Ascending aorta (tissue), 2 donors: Measurements from ENCODE around the gene PANX1. TPM values are rescaled to one million over a fixed set of nuclear protein-coding genes. Genes with fewer than 3 reads are reported as not detected.

Source experiments
- DNase-seq, 2 donors: peaks; one replicate each; pipeline ENCODE4 v3.0.0-alpha.2; 2019; ENCODE audit warnings: low spot score in 2 of 2
- H3K27ac ChIP-seq, 2 donors: fragments of 200-600 bp; sonication (generic); one replicate each; pipeline ENCODE4 v1.5.1; 2016 to 2017; ENCODE audit warnings: mild to moderate bottlenecking in 1 of 2
- H3K27me3 ChIP-seq: fragments of 200-600 bp; sonication (generic); one replicate; pipeline ENCODE4 v1.5.1; 2017
- H3K36me3 ChIP-seq, 2 donors: fragments of 200-600 bp; sonication (generic); one replicate each; pipeline ENCODE4 v1.5.1; 2016
- H3K4me1 ChIP-seq, 2 donors: fragments of 200-600 bp; sonication (generic); one replicate each; pipeline ENCODE4 v1.5.1; 2016 to 2017; ENCODE audit warnings: mild to moderate bottlenecking in 1 of 2
- H3K4me3 ChIP-seq, 2 donors: fragments of 200-600 bp; sonication (generic); one replicate each; pipeline ENCODE4 v1.5.1; 2016 to 2017; ENCODE audit warnings: mild to moderate bottlenecking in 1 of 2
- H3K9me3 ChIP-seq, 2 donors: fragments of 200-600 bp; sonication (generic); one replicate each; pipeline ENCODE4 v1.5.1; 2016
- intact Hi-C: fragments of 100-400 bp; cut with DNase I; formaldehyde crosslinking; loops from one replicate; pipeline ENCODE4 v1.15.1; 2023
- total RNA-seq: library from RNA; depleted of rRNA; stranded (reverse); fragments of >200 nt; gene quantifications from one replicate; pipeline ENCODE4 v1.1.0, GENCODE V29; 2016
- TF ChIP-seq, protein P1 (sequence below), 3 experiments: fragments of 200-600 bp in 2 of 3; fragments of 450-650 bp in 1 of 3; sonication (generic) in 2 of 3; IDR thresholded peaks; one replicate each; pipeline ENCODE4 v1.5.1; 2016 to 2019; ENCODE audit warnings: antibody characterized with exemption in 3 of 3, mild to moderate bottlenecking in 1 of 3, moderate library complexity in 1 of 3

The PANX1 gene
- total RNA-seq, 1 donor from 2014 or later = 24.4 TPM

DNA sequence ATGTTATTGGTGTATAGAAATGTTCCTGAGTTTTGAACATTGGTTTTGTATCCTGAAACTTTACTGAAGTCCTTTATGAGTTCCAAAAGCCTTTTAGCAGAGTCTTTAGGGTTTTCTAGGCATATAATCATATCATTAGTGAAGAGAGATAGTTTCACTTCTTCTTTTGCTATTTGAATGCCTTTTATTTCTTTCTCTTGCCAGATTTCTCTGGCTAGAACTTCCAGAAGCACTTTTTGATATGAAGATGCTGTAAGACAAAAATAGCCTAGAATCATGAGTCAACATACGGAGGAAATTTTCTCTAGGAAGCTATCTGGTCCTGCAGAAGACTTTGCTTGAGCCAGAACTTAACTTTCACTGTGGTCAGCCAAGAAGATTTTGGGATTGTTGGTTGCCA, 89.1 kb downstream of the PANX1 start:
- Histone ChIP-seq H3K36me3 (no peaks in the 10 kb centered on the region), H3K4me1 (no peaks in the 10 kb centered on the region), H3K9me3 (peaks cover 3 to 6% of the 10 kb centered on the region in 2 donors), H3K27ac (no peak overlapping the region), H3K27me3 (no peaks in the 10 kb centered on the region), H3K4me3 (no peak overlapping the region)
- DNase-seq = no peak
- intact Hi-C loops = no loop called here
- TF ChIP-seq, protein P1, sequence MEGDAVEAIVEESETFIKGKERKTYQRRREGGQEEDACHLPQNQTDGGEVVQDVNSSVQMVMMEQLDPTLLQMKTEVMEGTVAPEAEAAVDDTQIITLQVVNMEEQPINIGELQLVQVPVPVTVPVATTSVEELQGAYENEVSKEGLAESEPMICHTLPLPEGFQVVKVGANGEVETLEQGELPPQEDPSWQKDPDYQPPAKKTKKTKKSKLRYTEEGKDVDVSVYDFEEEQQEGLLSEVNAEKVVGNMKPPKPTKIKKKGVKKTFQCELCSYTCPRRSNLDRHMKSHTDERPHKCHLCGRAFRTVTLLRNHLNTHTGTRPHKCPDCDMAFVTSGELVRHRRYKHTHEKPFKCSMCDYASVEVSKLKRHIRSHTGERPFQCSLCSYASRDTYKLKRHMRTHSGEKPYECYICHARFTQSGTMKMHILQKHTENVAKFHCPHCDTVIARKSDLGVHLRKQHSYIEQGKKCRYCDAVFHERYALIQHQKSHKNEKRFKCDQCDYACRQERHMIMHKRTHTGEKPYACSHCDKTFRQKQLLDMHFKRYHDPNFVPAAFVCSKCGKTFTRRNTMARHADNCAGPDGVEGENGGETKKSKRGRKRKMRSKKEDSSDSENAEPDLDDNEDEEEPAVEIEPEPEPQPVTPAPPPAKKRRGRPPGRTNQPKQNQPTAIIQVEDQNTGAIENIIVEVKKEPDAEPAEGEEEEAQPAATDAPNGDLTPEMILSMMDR (IDR thresholded peaks at IDR 0.05) = no peak

GRCh38 chr11:94218372-94218771, 89.7 kb downstream of the PANX1 start:
- H3K27me3 ChIP-seq = no peaks in the 10 kb centered on the region
- intact Hi-C loops = no loop called here
- H3K4me3 ChIP-seq = no peak overlapping the region
- no peak for DNase-seq
- no peaks in the 10 kb centered on the region for H3K36me3 ChIP-seq
- TF ChIP-seq, protein P1 (IDR thresholded peaks at IDR 0.05) = no peak
- H3K4me1 ChIP-seq = no peaks in the 10 kb centered on the region
- H3K9me3 ChIP-seq = peaks cover 3 to 6% of the 10 kb centered on the region in 2 donors
- no peak overlapping the region for H3K27ac ChIP-seq

DNA sequence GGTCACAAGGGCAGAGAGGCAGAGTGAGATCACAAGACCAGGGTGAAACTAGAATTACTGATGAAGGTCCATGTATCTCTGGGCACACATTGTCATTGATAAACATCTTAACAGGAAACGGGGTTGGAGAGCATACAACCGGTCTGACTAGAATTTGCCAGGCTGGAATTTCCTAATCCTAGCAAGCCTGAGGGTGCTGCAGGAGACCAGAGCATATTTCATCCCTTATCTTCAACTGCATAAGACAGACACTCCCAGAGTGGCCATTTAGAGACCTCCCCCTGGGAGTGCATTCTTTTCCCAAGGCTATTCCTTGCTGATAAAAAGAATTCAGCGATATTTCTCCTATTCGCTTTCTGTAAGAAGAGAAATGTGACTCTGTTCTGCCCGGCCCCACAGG, 91.1 kb downstream of the PANX1 start:
- Histone ChIP-seq H3K4me3 (no peak overlapping the region), H3K4me1 (no peaks in the 10 kb centered on the region), H3K27ac (no peak overlapping the region), H3K27me3 (no peaks in the 10 kb centered on the region), H3K36me3 (no peaks in the 10 kb centered on the region), H3K9me3 (peaks cover 3 to 6% of the 10 kb centered on the region in 2 donors)
- TF ChIP-seq, protein P1 (IDR thresholded peaks at IDR 0.05) = no peak
- intact Hi-C loops = no loop called here
- no peak for DNase-seq

- H3K27me3 ChIP-seq = no peaks in the 10 kb centered on the region
- no peak overlapping the region for H3K4me3 ChIP-seq
- no peaks in the 10 kb centered on the region for H3K36me3 ChIP-seq
- TF ChIP-seq, protein P1 (IDR thresholded peaks at IDR 0.05) = no peak
- peaks cover 3 to 6% of the 10 kb centered on the region in 2 donors for H3K9me3 ChIP-seq
- H3K4me1 ChIP-seq = no peaks in the 10 kb centered on the region
- DNase-seq = no peak
- intact Hi-C loops = no loop called here
- no peak overlapping the region for H3K27ac ChIP-seq
Measured at GRCh38 chr11:94224078-94224477, 95.4 kb downstream of the PANX1 start.

Other genes with a start within 250 kb of the PANX1 start
- not detected for gene HEPHL1, start 107.5 kb upstream of the PANX1 start, total RNA-seq
- not detected for gene IZUMO1R, start 175.7 kb downstream of the PANX1 start, total RNA-seq